K562 (cell line): Measurements from ENCODE around the gene OR52B6. TPM values are rescaled to one million over a fixed set of nuclear protein-coding genes. Genes with fewer than 3 reads are reported as not detected.

ENCODE experiments used
- CHD7 ChIP-seq: fragments of 200-600 bp; sonication (generic); IDR thresholded peaks from one replicate; pipeline ENCODE4 v1.6.1; 2012; ENCODE audit warnings: mild to moderate bottlenecking, low read depth, low read length, inconsistent platforms
- GTF2F1 ChIP-seq: IDR thresholded peaks from 2 replicates; pipeline ENCODE4 v1.6.1; 2011; ENCODE audit warnings: low read depth, low read length, improper control_type of control experiment
- NFXL1 ChIP-seq: fragments of 450-650 bp; formaldehyde crosslinking; IDR thresholded peaks from 2 replicates; pipeline ENCODE4 v1.4.0; 2021; ENCODE audit warnings: mild to moderate bottlenecking
- NR2C2 ChIP-seq, 2 experiments: fragments of 200-800 bp in 1 of 2; sonication (Bioruptor generic) in 1 of 2; sonication (generic) in 1 of 2; formaldehyde crosslinking in 1 of 2; IDR thresholded peaks; 2 replicates each; pipeline versions ENCODE4 v1.6.1 to v1.8.0; 2016 to 2022; ENCODE audit warnings: mild to moderate bottlenecking in 1 of 2, missing compliant biosample characterization in 1 of 2, missing genetic modification characterization in 1 of 2, missing genetic modification reagents in 1 of 2
- U2AF1 ChIP-seq: fragments of 200-400 bp; formaldehyde crosslinking; optimal IDR thresholded peaks from 2 replicates; pipeline ENCODE3; 2017; ENCODE audit warnings: mild to moderate bottlenecking, low read depth, low read length, moderate library complexity
- ZNF184 ChIP-seq: sonication (generic); formaldehyde crosslinking; IDR thresholded peaks from 2 replicates; pipeline ENCODE4 v1.5.0; 2020; ENCODE audit warnings: missing genetic modification reagents
- polyA plus RNA-seq, 8 experiments: library from polyadenylated mRNA; depleted of rRNA in 4 of 8; stranded (reverse) in 5 of 8; unstranded in 3 of 8; fragments of >200 nt; fragmentation: Nextera tagmentation in 2 of 8; fragmentation: Illumina TruSeq in 1 of 8; extraction: Ambion mirVana in 2 of 8; extraction: Trizol in 1 of 8; gene quantifications; 2 replicates each; pipeline versions ENCODE4 v1.2.1 to v1.2.3, GENCODE V29; 2011 to 2014; ENCODE audit warnings: inconsistent platforms in 1 of 8, missing spikeins in 1 of 8
- total RNA-seq, 7 experiments: library from RNA; depleted of rRNA in 6 of 7; stranded (reverse); fragments of >200 nt in 6 of 7; fragmentation: Illumina TruSeq in 2 of 7; extraction: Trizol in 2 of 7; gene quantifications; 2 replicates each; pipeline versions ENCODE4 v1.2.1 to v1.2.3, GENCODE V29; 2011 to 2021; ENCODE audit warnings: low replicate concordance in 1 of 7
- TF ChIP-seq, protein P1 (sequence below), 2 experiments: IDR thresholded peaks; 2 replicates each; pipeline ENCODE4 v1.6.1; 2012; ENCODE audit warnings: improper control_type of control experiment in 2 of 2, low read depth in 2 of 2, low read length in 2 of 2, borderline replicate concordance in 1 of 2
- TF ChIP-seq, protein P2 (sequence below): sonication (generic); formaldehyde crosslinking; IDR thresholded peaks from 2 replicates; pipeline ENCODE4 v1.4.0; 2020; ENCODE audit warnings: mild to moderate bottlenecking, missing genetic modification reagents
- TF ChIP-seq, protein P3 (sequence below): fragments of 450-650 bp; IDR thresholded peaks from one replicate; pipeline ENCODE4 v1.6.1; 2018; ENCODE audit warnings: mild to moderate bottlenecking, moderate library complexity; ENCODE audit not compliant: partially characterized antibody

The OR52B6 gene
- total and polyA plus RNA-seq, 9 of the 15 experiments (the other 6 are each of a cell fraction or from before 2014, with no cell fraction given): not detected

DNA sequence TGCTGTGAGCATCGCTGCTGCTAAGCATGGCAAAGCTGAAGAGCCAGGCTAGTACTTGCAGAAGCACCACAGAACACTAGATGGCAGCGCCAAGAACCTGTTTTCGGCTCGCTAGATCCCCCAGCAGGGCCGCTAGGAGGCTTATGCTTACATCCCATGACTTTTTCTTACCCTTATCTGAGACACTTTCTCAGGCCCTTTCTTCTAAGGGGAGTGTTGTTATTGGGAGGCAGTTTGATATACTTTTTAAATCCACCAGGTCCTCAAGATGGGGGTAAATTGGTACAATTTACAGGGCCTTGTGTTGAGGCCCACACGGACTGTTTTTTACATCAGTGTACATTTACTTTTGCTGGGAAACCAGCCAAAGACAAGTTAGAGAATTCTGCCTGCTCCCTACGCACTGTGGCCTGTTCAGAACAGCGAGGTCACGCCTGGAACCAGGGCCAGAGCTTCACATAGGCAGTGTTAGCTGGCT lies 19.7 kb downstream of the OR52B6 start (continued):
- TF ChIP-seq, protein P1, sequence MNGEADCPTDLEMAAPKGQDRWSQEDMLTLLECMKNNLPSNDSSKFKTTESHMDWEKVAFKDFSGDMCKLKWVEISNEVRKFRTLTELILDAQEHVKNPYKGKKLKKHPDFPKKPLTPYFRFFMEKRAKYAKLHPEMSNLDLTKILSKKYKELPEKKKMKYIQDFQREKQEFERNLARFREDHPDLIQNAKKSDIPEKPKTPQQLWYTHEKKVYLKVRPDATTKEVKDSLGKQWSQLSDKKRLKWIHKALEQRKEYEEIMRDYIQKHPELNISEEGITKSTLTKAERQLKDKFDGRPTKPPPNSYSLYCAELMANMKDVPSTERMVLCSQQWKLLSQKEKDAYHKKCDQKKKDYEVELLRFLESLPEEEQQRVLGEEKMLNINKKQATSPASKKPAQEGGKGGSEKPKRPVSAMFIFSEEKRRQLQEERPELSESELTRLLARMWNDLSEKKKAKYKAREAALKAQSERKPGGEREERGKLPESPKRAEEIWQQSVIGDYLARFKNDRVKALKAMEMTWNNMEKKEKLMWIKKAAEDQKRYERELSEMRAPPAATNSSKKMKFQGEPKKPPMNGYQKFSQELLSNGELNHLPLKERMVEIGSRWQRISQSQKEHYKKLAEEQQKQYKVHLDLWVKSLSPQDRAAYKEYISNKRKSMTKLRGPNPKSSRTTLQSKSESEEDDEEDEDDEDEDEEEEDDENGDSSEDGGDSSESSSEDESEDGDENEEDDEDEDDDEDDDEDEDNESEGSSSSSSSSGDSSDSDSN (IDR thresholded peaks at IDR 0.05; ENCODE audit: borderline replicate concordance in 1 of 2, low read depth in 2 of 2, low read length in 2 of 2): 0 out of 4 replicates have a peak, but pooled peaks of 1 of the 2 experiments have one; percentile 54
- no peak for TF ChIP-seq NR2C2 (CRISPR knock-in tag; IDR thresholded peaks at IDR 0.05)
- TF ChIP-seq NR2C2 (tag; IDR thresholded peaks at IDR 0.05): 0 out of 2 replicates have a peak, but pooled peaks have one; percentile 39
- no peak for TF ChIP-seq U2AF1
- TF ChIP-seq, protein P2, sequence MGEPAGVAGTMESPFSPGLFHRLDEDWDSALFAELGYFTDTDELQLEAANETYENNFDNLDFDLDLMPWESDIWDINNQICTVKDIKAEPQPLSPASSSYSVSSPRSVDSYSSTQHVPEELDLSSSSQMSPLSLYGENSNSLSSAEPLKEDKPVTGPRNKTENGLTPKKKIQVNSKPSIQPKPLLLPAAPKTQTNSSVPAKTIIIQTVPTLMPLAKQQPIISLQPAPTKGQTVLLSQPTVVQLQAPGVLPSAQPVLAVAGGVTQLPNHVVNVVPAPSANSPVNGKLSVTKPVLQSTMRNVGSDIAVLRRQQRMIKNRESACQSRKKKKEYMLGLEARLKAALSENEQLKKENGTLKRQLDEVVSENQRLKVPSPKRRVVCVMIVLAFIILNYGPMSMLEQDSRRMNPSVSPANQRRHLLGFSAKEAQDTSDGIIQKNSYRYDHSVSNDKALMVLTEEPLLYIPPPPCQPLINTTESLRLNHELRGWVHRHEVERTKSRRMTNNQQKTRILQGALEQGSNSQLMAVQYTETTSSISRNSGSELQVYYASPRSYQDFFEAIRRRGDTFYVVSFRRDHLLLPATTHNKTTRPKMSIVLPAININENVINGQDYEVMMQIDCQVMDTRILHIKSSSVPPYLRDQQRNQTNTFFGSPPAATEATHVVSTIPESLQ: no peak
- TF ChIP-seq NFXL1: no peak
- TF ChIP-seq, protein P3, sequence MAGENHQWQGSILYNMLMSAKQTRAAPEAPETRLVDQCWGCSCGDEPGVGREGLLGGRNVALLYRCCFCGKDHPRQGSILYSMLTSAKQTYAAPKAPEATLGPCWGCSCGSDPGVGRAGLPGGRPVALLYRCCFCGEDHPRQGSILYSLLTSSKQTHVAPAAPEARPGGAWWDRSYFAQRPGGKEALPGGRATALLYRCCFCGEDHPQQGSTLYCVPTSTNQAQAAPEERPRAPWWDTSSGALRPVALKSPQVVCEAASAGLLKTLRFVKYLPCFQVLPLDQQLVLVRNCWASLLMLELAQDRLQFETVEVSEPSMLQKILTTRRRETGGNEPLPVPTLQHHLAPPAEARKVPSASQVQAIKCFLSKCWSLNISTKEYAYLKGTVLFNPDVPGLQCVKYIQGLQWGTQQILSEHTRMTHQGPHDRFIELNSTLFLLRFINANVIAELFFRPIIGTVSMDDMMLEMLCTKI: no peak
- TF ChIP-seq CHD7: no peak
- TF ChIP-seq GTF2F1: no peak
- TF ChIP-seq ZNF184: no peak
